Uterus (tissue), 4 donors: Measurements from ENCODE around the gene DDIT3. TPM values are rescaled to one million over a fixed set of nuclear protein-coding genes. Genes with fewer than 3 reads are reported as not detected.

Source experiments
- DNase-seq, 2 donors: peaks; one replicate each; pipeline ENCODE4 v3.0.0-alpha.2; 2019 to 2020
- H3K27ac ChIP-seq, 2 donors: fragments of 200-600 bp; sonication (generic); 1 replicate in 1 of 2; 2 replicates in 1 of 2; pipeline ENCODE4 v1.5.1; 2016 to 2018
- H3K27me3 ChIP-seq, 2 donors: fragments of 200-600 bp; sonication (generic); one replicate each; pipeline ENCODE4 v1.5.1; 2018 to 2019; ENCODE audit warnings: control low read depth in 1 of 2
- H3K36me3 ChIP-seq, 2 donors: fragments of 200-600 bp; sonication (generic); one replicate each; pipeline ENCODE4 v1.5.1; 2019; ENCODE audit warnings: control low read depth in 1 of 2
- H3K4me1 ChIP-seq, 2 donors: fragments of 200-600 bp; sonication (generic); one replicate each; pipeline ENCODE4 v1.5.1; 2018 to 2019; ENCODE audit warnings: control low read depth in 1 of 2
- H3K4me3 ChIP-seq, 2 donors: fragments of 200-600 bp; sonication (generic); 1 replicate in 1 of 2; 2 replicates in 1 of 2; pipeline ENCODE4 v1.5.1; 2018 to 2019; ENCODE audit warnings: mild to moderate bottlenecking in 1 of 2
- H3K9me3 ChIP-seq, 2 donors: fragments of 200-600 bp; sonication (generic); one replicate each; pipeline ENCODE4 v1.5.1; 2019; ENCODE audit warnings: control low read depth in 1 of 2
- CTCF ChIP-seq, 4 experiments: fragments of 200-600 bp in 2 of 4; fragments of 450-650 bp in 2 of 4; sonication (generic) in 2 of 4; IDR thresholded peaks; one replicate each; pipeline ENCODE4 v1.5.1; 2016 to 2019; ENCODE audit warnings: antibody characterized with exemption in 4 of 4, mild to moderate bottlenecking in 2 of 4, moderate library complexity in 1 of 4
- POLR2A ChIP-seq, 2 donors: fragments of 450-650 bp; IDR thresholded peaks; one replicate each; pipeline ENCODE4 v1.6.1; 2016; ENCODE audit warnings: antibody characterized with exemption in 2 of 2, mild to moderate bottlenecking in 1 of 2, moderate library complexity in 1 of 2
- intact Hi-C: fragments of 100-400 bp; cut with DNase I; formaldehyde crosslinking; loops from one replicate; pipeline ENCODE4 v1.15.1; 2023; ENCODE audit warnings: low total_unique reads
- total RNA-seq, 4 donors: library from RNA; depleted of rRNA in 3 of 4; stranded (reverse); fragments of >200 nt in 3 of 4; gene quantifications; one replicate each; pipeline versions ENCODE4 v1.1.0 to v1.2.4, GENCODE V29; 2014 to 2023
- donor health status: DM: yes; HTN: yes; CAD: no.

DDIT3 gene
- total RNA-seq, 4 donors from 2014 or later = 2.3 to 28.2 (median 9.8) TPM

GRCh38 chr12:57534991-57535543 lies 14.8 kb upstream of the DDIT3 start:
- Histone ChIP-seq H3K27me3 (no peaks in the 10 kb centered on the region), H3K36me3 (no peaks in the 10 kb centered on the region), H3K9me3 (no peaks in the 10 kb centered on the region), H3K4me1 (no peaks in the 10 kb centered on the region), H3K27ac (no peak overlapping the region), H3K4me3 (no peak overlapping the region)
- DNase-seq = no peak
- TF ChIP-seq CTCF (IDR thresholded peaks at IDR 0.05) (no peak), POLR2A (IDR thresholded peaks at IDR 0.05) (no peak)
- intact Hi-C loops = no loop called here

GRCh38 chr12:57534250-57534649 lies 13.9 kb upstream of the DDIT3 start:
- Histone ChIP-seq H3K27ac (no peak overlapping the region), H3K36me3 (no peaks in the 10 kb centered on the region), H3K27me3 (no peaks in the 10 kb centered on the region), H3K4me3 (no peak overlapping the region), H3K9me3 (no peaks in the 10 kb centered on the region), H3K4me1 (no peaks in the 10 kb centered on the region)
- DNase-seq = no peak
- no peak for TF ChIP-seq CTCF (IDR thresholded peaks at IDR 0.05)
- no peak for TF ChIP-seq POLR2A (IDR thresholded peaks at IDR 0.05)
- intact Hi-C loops = no loop called here

DNA sequence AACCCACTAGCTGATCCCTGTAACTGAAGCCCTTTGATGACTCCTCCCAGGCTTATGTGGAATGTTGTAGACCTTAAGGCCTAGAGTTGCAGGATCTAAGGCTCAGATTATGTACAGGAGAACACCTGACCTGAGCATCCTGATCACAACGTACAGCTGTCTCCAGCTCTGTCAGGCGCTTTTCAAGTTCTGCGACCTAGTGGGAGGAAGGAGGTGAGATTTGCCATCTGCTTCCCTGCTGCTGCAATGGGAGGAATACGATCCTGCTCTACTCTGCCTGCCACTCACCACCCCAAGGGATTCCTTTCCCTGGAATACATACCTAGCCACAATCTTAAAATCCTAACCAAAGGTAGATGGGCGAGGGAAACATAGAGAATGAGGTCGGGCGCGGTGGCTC lies 12.8 kb upstream of the DDIT3 start:
- Histone ChIP-seq H3K36me3 (no peaks in the 10 kb centered on the region), H3K27ac (no peak overlapping the region), H3K9me3 (no peaks in the 10 kb centered on the region), H3K4me1 (no peaks in the 10 kb centered on the region), H3K27me3 (no peaks in the 10 kb centered on the region), H3K4me3 (no peak overlapping the region)
- intact Hi-C loops = no loop called here
- DNase-seq = no peak
- TF ChIP-seq CTCF (IDR thresholded peaks at IDR 0.05) (no peak), POLR2A (IDR thresholded peaks at IDR 0.05) (no peak)

GRCh38 chr12:57531836-57532235 lies 11.5 kb upstream of the DDIT3 start:
- intact Hi-C loops = no loop called here
- no peak for DNase-seq
- no peaks in the 10 kb centered on the region for H3K9me3 ChIP-seq
- TF ChIP-seq POLR2A (IDR thresholded peaks at IDR 0.05) (no peak), CTCF (IDR thresholded peaks at IDR 0.05) (no peak)
- no peak overlapping the region for H3K4me3 ChIP-seq
- no peaks in the 10 kb centered on the region for H3K36me3 ChIP-seq
- H3K27ac ChIP-seq = no peak overlapping the region
- no peaks in the 10 kb centered on the region for H3K4me1 ChIP-seq
- no peaks in the 10 kb centered on the region for H3K27me3 ChIP-seq

GRCh38 chr12:57530396-57531142 lies 10.3 kb upstream of the DDIT3 start:
- no peaks in the 10 kb centered on the region for H3K4me1 ChIP-seq
- H3K4me3 ChIP-seq = no peak overlapping the region
- no peak overlapping the region for H3K27ac ChIP-seq
- H3K36me3 ChIP-seq = no peaks in the 10 kb centered on the region
- no peak for DNase-seq
- no peak for TF ChIP-seq CTCF (IDR thresholded peaks at IDR 0.05)
- H3K27me3 ChIP-seq = no peaks in the 10 kb centered on the region
- intact Hi-C loops = no loop called here
- no peaks in the 10 kb centered on the region for H3K9me3 ChIP-seq
